ENCODE results near the gene HELQ. TPM values are rescaled to one million over a fixed set of nuclear protein-coding genes. Genes with fewer than 3 reads are reported as not detected.

The HELQ gene
- polyA plus RNA-seq, 3 donors: 7.0 to 11.3 (median 11.1) TPM

- TF ChIP-seq CTCF (IDR thresholded peaks at IDR 0.05): no peak
- H3K27me3 ChIP-seq (ENCODE audit: control insufficient read depth in 2 of 2, insufficient read depth in 2 of 2, low read length in 2 of 2): no peaks in the 10 kb centered on the region
- no peak overlapping the region for H3K27ac ChIP-seq (ENCODE audit: low read depth in 1 of 2, low read length in 2 of 2)
- intact Hi-C loops (cut with micrococcal nuclease): no loop called here
- no peak for DNase-seq
- no peak overlapping the region for H3K9ac ChIP-seq (ENCODE audit: insufficient read depth, low read length, poor library complexity, severe bottlenecking)
- no peaks in the 10 kb centered on the region for H3K79me2 ChIP-seq (ENCODE audit: insufficient read depth, low read length)
- H3K4me1 ChIP-seq (ENCODE audit: control insufficient read depth in 1 of 2, insufficient read depth in 2 of 2, low read length in 2 of 2): no peaks in the 10 kb centered on the region
- no peak overlapping the region for H2AFZ ChIP-seq (ENCODE audit: insufficient read depth, low read depth, low read length, poor library complexity, severe bottlenecking)
- Mint-ChIP-seq H3K9me3 (no peaks in the 10 kb centered on the region), H3K4me1 (no peaks in the 10 kb centered on the region), H3K27ac (no peak overlapping the region), H3K27me3 (ENCODE audit: low read depth in 3 of 3) (no peaks in the 10 kb centered on the region), H3K4me3 (no peak overlapping the region), H3K36me3 (peaks cover 54 to 72% of the 10 kb centered on the region in 2 donors)
- no peaks in the 10 kb centered on the region for H4K20me1 ChIP-seq (ENCODE audit: insufficient read depth, low read length)
- H3K4me2 ChIP-seq (replicated peaks; ENCODE audit: extremely low read depth, low read length, poor library complexity, severe bottlenecking): no peak overlapping the region
- no peaks in the 10 kb centered on the region for H3K9me3 ChIP-seq (replicated peaks in 1 of 2; ENCODE audit: control insufficient read depth in 1 of 2, insufficient read depth in 1 of 2, low read length in 2 of 2)
- H3K36me3 ChIP-seq (replicated peaks in 1 of 2; ENCODE audit: control insufficient read depth in 1 of 2, insufficient read depth in 2 of 2, low read length in 2 of 2): peaks cover 70 to 91% of the 10 kb centered on the region in 2 donors
- H3K4me3 ChIP-seq (replicated peaks in 1 of 3; ENCODE audit: low read depth in 2 of 3, low read length in 3 of 3): no peak overlapping the region
Observed at GRCh38 chr4:83418211-83418610, 37.4 kb downstream of the HELQ start.

GRCh38 chr4:83417566-83417965, 38.1 kb downstream of the HELQ start:
- Mint-ChIP-seq H3K27ac (peak overlapping the region in 1 of 7 donors; percentile 4), H3K27me3 (ENCODE audit: low read depth in 3 of 3) (no peaks in the 10 kb centered on the region), H3K36me3 (peaks cover 57 to 72% of the 10 kb centered on the region in 2 donors), H3K4me1 (no peaks in the 10 kb centered on the region), H3K9me3 (no peaks in the 10 kb centered on the region), H3K4me3 (no peak overlapping the region)
- H3K27me3 ChIP-seq (ENCODE audit: control insufficient read depth in 2 of 2, insufficient read depth in 2 of 2, low read length in 2 of 2): no peaks in the 10 kb centered on the region
- H3K79me2 ChIP-seq (ENCODE audit: insufficient read depth, low read length): no peaks in the 10 kb centered on the region
- no peak overlapping the region for H3K4me2 ChIP-seq (replicated peaks; ENCODE audit: extremely low read depth, low read length, poor library complexity, severe bottlenecking)
- no peak for DNase-seq
- no CpG with 5 or more reads among the region's 4 CpGs for WGBS (ENCODE audit: insufficient coverage)
- no peak overlapping the region for H2AFZ ChIP-seq (ENCODE audit: insufficient read depth, low read depth, low read length, poor library complexity, severe bottlenecking)
- no peak overlapping the region for H3K27ac ChIP-seq (ENCODE audit: low read depth in 1 of 2, low read length in 2 of 2)
- no peaks in the 10 kb centered on the region for H3K9me3 ChIP-seq (replicated peaks in 1 of 2; ENCODE audit: control insufficient read depth in 1 of 2, insufficient read depth in 1 of 2, low read length in 2 of 2)
- TF ChIP-seq CTCF (IDR thresholded peaks at IDR 0.05): no peak
- no peaks in the 10 kb centered on the region for H4K20me1 ChIP-seq (ENCODE audit: insufficient read depth, low read length)
- H3K4me1 ChIP-seq (ENCODE audit: control insufficient read depth in 1 of 2, insufficient read depth in 2 of 2, low read length in 2 of 2): no peaks in the 10 kb centered on the region
- intact Hi-C loops (cut with micrococcal nuclease): no loop called here
- H3K4me3 ChIP-seq (replicated peaks in 1 of 3; ENCODE audit: low read depth in 2 of 3, low read length in 3 of 3): no peak overlapping the region
- no peak overlapping the region for H3K9ac ChIP-seq (ENCODE audit: insufficient read depth, low read length, poor library complexity, severe bottlenecking)
- H3K36me3 ChIP-seq (replicated peaks in 1 of 2; ENCODE audit: control insufficient read depth in 1 of 2, insufficient read depth in 2 of 2, low read length in 2 of 2): peaks cover 66 to 91% of the 10 kb centered on the region in 2 donors

All from CD14-positive monocyte (primary cell).